CD4-positive, alpha-beta T cell treated with Interleukin-15 for 1 hour (primary cell): Measurements from ENCODE around the gene DPP6.

ENCODE experiments used
- DNase-seq: peaks from one replicate; pipeline ENCODE4 v3.0.0-alpha.2; 2020

DPP6 gene

DNA sequence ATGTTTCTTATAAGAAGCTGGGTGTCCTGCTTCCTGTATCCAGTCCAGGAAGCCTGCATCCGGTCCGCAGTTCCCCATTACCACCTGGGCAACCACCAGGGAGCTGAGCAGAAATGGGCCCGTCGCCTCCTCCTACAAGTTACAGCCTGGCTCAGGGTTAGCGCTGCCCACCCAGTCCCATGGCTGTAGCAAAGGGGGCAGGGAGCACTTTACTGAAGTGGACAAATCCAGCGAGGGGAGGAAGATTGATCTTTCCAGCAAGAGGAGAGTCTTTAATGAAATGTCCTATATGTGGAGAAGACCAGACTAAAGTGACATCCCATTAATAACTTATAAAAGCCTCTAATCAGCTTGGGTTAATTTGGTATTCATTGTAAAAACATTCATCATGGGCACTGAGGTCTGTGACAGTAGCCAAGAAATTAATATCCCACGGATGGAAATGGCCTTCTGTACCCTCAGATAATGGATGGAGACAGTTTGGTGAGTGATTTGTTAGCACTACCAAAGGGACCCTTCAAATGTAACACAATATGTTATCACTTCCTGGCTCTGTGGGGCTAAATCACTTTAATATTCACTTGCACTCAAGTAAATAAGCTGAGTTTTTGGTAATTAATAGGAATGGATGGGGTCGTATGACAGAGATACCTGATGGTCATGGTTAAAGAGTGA is 627.3 kb downstream of the DPP6 start:
- no peak for DNase-seq

DNA sequence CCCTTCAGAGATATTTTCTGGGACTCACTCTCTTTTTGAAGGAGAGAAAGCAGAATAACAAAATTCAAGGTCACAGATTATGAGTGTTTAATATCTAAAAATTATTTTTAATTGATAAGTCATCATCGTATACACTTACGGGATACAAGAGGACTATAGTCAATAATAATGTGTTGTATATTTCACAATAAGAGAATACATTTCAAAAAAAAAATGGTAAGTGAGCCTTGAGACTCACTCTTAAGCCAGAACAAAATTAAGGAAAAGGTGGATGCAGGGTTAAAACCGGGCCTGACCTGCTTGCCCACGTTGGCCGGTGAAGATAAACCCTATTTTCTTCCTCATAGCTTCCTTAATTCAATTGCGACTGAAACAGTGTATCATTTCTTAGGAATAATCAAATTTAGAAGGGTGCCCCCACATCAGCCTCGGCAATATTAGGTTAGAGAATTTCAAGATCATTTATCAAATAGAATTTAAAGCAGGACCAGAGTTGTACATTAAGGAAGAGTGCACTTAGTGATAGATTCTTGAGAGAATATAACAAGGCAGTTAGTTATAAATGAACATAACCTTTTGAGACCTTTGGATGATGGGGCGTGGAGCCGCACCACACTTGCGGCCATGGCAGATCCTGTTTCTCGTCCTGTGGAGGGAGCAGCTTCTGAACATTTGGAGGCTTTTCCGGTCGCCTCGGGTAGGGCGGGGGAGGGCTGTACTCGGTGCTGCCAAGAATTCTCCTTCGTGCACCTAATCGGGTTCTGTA is 628.9 kb downstream of the DPP6 start:
- DNase-seq: no peak

DNA sequence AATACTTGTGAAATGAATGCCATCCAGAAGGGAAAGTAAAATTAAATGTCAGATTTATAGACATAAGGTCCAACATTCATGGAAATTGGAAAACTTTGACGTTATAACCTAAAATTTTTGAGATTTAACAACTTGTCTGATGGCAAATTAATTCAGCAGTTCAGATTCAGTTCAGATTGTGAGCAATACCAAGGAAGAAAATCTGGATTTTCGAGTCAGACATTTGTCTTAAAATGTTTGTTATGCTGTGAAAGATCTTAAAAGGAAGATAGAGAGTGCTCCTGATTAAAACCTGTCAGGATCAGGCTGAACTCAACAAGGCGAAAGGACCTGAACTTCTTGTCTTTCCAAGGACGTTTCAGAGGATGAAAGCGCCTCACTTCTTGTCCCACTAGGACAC is 629.8 kb downstream of the DPP6 start:
- no peak for DNase-seq

DNA sequence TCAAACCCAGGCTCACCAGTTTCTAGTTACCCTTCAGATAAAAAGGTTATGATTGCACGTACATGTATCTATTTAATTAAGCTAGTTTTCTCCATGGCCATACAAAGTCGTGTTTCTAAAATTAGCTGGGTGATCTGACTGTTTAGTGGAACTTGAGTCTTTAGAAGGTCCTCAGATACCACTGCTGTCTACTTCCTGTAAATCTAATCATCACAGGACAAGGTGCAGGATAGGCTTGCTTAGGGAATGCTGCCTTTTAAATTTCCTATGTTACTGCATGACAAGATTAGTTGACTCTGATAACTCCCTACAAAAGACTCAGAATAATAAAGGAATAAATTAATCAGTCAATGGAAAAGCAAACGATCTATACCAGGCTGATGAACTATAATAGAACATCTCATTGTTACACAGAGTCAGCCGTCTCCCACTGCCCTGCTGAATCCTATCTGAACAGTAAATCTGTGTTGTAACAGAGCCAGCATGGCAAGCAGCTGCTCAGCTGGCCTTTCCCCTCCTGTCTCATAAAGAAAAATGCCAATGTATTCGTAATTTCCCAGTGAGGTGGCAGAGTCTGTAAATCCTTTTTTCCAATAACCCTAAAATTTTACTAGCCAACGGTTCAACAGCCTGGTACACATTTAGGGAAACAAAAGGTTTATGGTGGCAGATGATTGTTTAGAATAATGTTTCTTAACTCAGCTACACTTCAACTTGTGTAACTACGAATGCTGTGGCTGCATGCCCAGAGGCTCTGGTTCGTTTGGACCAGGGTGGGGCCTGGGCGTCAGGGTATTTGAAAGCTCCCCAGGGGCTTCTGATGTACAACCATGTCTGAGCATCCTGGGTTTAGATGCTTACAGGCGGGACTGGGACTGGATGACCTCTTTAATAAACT is 632.7 kb downstream of the DPP6 start:
- no peak for DNase-seq

DNA sequence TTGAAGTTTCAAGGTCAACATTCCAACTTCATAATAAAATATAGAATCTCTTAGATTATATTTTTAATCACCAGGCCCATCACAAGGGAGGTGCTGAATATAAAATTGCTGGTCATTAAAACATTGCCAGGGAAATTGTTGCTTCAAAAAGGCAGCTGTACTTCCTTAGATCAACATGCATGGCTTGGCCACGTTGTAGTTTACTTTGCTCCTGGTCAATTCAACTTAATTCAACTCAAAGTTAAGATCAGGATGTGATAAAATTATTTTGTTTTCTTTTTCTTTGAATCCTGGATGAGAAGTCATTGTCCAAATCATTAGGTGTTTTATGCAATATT is 633.3 kb downstream of the DPP6 start:
- DNase-seq: no peak

DNA sequence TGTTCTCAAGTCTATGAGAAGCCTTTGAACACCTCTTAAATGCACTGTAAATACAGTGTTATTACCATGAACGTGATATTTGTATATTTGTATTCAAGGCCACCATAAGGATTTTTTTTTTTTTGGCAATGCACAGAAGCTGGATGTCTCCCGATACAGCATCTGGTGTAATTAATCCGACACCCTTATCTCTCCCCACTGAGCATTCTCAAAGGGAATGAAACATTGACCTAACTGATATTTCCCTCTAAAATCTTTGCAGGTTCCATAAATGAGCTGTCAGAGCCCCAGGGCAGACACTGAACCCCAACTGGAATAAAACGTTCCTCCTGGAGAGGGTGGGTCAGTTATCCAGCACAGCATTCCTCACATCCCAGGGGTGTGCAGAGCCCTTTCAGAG is 634.1 kb downstream of the DPP6 start:
- no peak for DNase-seq

DNA sequence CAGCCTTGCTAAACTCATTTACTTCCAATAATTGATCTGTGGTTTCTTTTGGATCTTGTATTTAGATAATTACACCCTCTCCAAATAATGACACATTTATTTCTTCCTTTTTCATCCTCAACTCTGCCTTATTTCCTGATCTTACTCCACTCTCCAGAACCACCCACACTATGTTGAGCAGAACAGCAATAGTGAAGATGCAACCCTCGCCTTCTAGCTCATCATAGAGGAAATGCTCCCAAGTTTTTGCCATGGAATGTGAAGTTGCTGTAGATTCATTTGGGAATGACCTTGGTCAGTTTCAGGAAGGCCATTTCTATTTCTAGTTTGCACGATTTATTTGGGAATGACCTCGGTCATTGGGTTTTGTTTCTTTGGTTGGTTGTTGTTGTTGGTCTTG is 636.8 kb downstream of the DPP6 start:
- DNase-seq: no peak

DNA sequence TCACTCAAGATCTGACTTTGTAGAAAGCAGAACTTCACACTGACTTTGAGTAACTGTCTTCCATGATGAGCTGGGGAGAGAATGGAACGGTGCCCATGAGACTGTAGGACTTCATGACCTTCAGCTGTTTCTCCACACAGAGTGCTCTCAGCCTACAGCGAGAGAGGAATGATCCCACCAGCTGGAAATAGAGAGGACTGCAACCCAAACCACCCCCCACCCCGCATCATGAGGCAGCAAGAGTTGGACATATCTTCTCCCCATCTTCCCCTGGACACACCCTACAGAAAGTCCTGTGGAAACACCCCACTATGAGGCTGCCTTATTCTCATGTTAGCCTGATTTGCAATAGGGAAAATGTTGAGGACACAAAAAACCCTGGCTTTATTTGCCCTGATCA is 638.2 kb downstream of the DPP6 start:
- no peak for DNase-seq

DNA sequence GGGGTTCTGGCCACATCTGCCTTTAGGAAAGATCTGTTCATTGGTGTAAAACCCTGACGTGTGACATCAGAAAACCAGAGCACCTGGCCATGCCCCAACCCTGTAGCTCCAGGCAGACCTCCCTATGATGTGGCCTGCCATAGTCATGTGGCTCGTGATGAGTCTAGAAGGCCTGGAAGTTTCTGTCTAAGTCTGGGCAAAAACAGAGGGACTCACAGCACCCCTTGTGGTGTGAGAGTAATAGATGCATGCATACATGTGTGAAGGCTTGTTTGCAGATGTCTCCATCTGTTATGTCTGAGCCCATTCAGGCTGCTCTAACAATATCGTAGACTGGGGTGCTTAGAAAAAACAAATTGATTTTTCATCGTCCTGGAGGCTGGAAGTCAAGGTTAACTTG is 641.5 kb downstream of the DPP6 start:
- DNase-seq: no peak

DNA sequence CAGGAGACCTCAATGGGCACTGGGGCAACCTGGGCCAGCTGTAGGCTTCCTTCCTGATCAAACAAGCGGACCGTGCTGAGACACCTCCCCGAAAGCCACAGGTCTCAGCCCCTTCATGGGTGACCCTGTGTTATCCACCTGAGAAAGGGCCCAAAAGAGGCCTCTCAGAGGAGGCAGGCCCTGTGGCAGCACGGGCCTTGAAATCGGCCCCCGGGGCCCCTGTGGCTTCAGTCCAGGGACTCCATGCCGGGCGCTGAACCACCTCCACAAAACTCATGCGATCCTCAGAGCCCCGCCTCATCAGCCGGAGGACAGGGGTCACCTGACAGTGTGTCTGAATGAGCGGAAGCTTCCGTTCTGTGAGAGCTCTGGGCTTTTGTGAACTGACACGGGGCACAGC is 643.6 kb downstream of the DPP6 start:
- no peak for DNase-seq

DNA sequence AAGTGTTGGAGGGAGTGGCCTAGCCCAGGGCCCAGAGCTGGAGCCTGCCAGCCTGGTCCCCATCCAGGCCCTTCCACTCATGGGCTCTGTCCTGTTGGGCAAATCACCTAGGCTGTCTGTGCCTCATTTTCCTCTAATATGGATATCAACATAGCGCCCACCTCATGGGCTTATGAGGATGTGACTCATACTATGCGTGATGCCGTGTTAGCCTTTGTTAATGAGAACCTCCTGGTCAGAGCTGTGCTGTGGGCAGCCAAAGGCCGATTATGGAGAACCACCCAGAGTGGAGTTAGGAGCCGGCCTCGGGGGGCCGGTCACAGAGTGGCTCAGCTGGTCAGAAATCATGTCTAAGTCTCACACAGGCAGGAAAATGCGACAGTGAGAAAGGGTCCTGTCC is 644.4 kb downstream of the DPP6 start:
- no peak for DNase-seq

DNA sequence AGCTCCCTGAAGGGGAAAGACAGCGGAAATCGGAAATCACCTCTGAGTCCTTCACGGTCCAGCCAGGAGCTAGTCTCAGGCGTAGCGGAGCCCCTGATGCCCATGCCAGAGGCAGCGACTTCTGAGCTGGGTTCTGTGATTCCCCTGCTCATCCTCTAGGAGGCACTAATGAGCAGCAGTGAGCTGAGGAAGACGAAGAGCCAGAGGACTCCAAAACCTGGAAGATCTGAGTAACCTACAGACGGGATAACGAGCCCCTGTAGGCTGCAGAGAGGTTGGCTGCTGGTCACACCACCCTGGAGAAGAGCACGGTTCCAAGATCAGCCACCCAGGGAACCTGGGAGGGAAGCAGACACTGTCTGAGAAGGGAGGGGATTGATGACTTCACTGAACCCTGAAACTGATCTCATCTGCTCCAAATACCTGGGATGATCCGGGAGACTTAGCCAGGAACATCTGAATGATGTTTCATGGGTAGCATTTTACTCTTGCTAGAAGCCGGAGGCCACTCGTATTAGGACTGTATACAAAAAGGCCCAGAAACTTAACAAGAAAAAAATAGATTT is 646.6 kb downstream of the DPP6 start:
- DNase-seq: no peak

DNA sequence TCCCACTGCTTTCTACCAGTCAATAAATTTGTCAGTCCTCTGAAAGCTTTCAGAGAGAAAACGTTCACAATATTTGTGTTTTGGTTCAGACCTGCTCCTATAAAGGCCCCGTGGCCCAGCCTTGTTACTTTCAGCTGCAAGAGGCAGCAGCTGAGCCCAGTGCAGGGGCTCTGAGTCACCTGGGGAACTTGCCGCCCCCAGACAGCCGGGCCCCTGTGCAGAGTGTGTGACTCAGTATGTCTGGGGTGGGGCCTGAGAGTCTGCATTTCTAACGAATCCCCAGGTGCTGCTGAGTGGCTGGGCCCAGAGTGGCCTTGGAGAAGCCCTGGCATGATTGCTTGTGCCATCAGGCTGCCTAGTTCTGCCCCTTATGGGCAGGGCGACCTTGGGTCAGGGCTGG is 647.2 kb downstream of the DPP6 start:
- DNase-seq: no peak

DNA sequence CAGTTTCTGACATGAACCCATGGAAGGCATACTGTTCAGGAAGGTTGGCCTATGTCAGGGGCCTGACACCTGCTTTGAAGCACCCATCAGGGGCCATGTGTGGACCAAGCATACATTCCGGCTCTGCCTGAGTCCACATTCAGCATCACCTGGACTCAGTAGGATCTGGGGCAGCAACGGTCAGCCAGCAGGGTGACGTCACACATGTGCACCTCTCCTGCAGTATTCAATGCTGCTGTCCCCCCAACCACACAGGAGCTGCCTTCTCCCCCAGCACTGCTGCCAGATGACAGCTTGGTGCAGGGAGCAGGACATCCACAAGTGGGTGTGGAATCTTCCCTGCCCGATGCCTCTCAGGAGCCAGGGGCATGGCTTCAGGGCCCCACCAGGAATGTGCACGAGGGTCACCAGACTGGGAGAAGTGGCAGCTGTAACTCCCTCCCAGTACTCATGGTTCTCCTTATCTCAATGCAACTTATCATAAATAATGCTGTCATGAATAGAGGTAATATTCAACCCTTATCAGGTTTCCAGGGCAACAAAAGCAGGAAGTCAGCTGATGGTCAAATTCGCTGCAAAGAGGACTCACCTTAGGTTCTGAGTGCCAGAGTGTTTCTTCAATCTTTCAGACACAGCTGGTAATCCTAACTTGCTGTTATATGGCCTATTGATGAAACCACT is 657.8 kb downstream of the DPP6 start:
- no peak for DNase-seq

DNA sequence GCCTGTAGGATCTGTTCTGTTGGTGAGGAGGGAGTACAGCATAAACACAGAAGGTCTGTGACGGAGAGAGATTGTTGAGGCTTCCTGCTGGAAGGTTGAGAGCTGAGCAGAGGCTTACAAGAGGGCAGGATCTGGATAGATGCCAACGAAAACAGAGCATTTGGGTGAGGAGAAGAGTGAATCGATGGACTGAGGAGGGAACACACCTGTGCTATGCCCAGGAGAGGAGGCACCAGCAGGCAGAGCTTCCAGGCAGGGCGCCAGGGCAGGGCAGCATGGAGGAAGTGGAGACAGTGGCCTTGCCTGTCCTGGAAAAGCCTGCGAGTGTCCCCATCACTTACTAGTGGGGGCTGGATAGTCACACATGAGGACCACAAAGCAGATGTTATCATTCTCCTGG is 667.8 kb downstream of the DPP6 start:
- no peak for DNase-seq

DNA sequence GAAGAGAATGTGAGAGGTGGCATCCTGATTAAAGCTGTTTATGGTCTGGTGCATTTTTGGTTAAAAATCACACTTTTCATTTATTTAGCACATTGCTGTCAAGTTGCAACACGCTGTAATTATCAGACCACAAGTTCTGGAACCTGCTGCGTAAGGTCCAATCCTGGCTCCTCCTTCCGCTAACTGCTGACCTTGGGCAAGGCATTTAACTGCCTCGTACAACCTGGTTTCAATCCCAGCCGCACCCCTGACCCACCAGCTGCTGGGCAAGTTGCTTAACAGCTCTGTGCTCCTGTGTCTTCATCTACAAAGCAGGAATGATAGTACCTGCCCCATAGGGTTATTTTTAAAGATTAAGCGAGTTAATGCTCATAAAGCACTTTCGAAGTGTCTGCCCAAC is 668.9 kb downstream of the DPP6 start:
- no peak for DNase-seq

DNA sequence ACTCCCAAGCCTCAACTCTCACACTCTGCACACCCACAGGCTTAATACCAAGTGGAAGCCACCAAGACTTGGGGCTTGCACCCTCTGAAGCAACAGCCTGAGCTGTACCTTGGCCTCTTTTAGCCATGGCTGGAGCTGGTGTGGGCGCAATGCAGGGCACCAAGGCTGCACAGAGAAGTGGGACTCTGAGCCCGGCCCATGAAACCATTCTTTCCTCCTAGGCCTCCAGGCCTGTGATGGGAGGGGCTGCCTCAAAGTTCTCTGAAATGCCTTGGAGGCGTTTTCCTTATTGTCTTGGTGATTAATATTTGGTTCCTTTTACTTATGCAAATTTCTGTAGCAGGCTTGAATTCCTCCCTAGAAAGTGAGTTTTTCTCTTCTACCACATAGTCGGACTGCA is 674.2 kb downstream of the DPP6 start:
- DNase-seq: no peak

DNA sequence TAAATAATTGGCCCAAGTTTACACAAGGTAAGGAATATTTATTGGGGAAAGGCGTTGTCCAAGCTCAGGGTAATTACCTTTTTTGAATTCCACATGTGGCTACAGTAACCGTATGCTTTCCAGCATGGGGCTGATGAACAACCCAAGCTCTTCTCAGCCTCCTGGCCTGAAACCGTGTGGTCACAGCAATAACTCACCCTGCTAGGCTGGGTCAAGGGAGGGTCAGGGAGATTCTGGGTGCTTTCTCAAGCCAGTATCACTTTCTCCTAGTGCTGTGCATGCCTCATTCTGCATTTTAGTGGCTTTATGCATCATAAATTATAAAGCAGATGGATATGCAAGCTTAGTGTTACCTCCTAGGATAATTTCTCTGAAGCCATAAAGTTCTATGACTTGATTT is 676.9 kb downstream of the DPP6 start:
- DNase-seq: no peak

DNA sequence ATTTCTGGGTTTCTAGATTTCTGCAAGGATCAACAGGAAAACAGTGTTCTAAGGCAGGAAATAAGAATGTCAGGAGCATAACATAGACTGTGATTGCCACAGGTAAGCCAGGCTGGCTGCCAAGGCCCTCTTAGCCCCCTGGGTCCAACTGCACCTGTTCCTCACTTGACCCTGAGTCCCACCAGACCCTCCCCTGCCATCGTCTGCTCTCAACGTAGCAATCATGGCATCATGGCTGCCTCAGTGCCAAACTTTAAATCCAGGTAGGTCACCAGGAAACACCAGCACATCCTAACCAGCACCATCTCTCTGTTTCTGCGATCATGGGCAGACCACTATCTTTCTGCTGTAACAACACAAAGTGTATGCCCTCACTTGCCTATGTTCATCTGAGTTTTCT is 683.6 kb downstream of the DPP6 start:
- DNase-seq: no peak

DNA sequence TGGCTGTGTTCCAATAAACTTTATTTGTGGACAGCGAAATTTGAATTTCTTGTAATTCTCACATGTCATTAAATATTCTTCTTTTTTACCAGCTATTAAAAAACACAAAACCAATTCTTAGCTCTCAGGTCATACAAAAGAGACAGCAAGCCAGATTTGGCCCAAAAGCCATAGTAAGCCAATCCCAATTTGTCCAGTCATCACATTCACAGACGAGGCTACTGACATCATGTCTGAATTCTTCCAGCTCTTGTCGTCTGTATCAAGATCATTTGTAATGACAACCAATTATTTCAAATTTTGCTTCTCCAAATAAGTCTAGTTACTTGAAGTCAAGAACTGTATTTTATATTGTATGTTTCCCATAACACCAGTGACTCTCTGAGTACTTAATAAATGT is 684.2 kb downstream of the DPP6 start:
- DNase-seq: no peak

DNA sequence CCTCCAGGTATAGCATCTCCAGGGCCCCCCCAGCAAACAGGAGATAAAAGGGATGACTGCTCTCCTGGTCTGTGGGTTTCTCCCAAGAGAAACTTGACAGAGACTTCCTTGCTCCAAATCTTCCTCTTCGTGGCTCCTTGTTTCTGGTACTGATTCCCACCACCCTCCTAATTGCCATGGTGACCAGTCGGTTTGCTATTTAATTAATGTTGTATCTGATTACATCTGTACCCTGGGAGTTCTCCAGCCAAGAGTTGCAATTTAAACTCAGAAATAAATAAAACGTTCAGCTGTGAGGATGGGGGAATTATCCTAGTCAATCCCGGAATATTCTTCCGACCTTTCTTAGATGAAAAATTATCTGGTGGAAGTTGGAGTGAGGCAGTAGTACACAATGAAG is 686.0 kb downstream of the DPP6 start:
- no peak for DNase-seq

DNA sequence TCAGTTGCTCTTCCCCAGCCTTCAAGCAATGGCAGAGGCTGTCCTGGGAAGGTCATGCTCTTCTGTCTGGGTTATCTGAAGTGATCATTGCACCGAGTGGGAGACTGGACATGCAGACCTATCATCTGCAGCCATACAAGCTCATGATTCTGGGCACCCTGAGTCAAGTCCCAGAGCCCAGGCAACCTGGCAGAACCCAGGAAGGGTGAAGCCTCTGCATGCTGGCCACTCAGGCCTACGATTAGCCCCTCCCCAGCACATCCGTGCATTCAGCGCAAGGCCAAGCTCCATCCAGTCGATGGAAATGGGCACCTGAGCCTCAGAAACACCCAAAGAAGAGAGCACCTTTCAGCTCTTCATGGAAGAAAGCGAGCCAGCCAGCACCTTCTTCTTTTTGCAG is 688.9 kb downstream of the DPP6 start:
- no peak for DNase-seq

DNA sequence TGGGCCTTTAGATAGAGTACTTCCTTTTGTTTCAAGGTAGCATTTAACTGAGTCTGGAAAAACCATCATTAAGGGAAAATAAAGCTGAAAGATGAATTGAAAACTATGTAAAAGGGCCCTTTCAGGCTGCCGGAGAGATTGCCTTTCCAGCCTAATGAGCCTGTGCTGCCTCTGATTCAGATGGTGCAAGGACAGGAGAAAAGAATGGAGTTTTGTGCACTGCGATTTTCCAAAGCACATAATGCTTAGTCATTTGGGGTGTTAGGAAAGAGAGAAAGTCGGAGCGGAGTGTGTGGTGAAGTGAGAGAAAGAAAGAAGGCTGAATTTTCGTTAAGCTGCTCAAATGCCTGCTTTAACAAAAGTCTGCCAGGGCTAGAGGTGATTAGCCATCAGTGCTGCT is 691.0 kb downstream of the DPP6 start:
- DNase-seq: no peak
